ENCODE data around the gene ANKDD1A.

ANKDD1A gene

GRCh38 chr15:64904189-64904588, 7.5 kb upstream of the ANKDD1A start:
- H3K4me1 ChIP-seq = peaks cover 16% of the 10 kb centered on the region
- H3K27ac ChIP-seq = no peak overlapping the region
- H4K20me1 ChIP-seq = no peaks in the 10 kb centered on the region
- H3K9me3 ChIP-seq = peaks cover 14% of the 10 kb centered on the region
- no peaks in the 10 kb centered on the region for H3K27me3 ChIP-seq
- no peak overlapping the region for H3K4me3 ChIP-seq
- H3K9ac ChIP-seq = no peak overlapping the region
- H3K4me2 ChIP-seq = no peak overlapping the region
- TF ChIP-seq Cebpa-rat (IDR thresholded peaks at IDR 0.05) = no peak
- no peaks in the 10 kb centered on the region for H3K36me3 ChIP-seq

DNA sequence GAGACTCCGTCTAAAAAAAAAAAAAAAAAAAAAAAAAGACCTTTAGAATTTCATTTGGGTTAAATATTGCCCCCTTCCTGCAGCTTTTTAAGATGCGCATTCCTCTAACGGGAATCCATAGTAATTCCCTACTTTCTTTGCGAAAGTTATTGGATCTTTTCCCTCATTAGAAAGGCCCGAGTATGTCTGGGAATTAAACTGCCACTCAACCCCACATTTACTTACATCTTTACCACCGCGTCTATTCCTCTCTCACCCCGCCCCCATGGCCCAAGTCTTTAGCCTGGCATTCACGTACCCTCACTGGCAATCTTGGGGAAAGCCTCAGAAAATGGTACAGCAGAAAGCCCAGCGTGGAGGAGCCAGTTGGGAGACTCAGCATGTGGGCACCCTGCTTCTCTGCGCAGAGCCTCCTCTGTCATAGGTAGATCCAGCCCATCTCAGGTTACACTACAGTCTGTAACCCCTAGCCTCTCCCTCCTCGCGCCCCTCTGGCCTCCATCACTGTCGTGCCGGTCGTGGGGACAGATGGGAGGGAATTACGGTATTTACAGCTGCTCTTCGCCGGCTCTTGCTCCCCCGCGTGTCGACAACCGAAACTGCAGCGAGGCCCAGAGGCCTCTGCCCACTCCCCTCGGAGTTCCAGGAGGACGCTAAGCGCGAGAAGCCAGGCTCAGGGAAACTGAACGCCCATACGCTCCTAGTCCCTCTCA, 6.4 kb upstream of the ANKDD1A start:
- Histone ChIP-seq H3K9me3 (peaks cover 14% of the 10 kb centered on the region), H3K9ac (no peak overlapping the region), H3K27ac (no peak overlapping the region), H3K4me1 (peaks cover 21% of the 10 kb centered on the region), H3K27me3 (no peaks in the 10 kb centered on the region), H3K4me2 (peak overlapping the region; percentile 68), H3K36me3 (no peaks in the 10 kb centered on the region), H3K4me3 (no peak overlapping the region), H4K20me1 (no peaks in the 10 kb centered on the region)
- TF ChIP-seq Cebpa-rat (IDR thresholded peaks at IDR 0.05) = no peak

- Histone ChIP-seq H3K27ac (no peak overlapping the region), H3K4me2 (no peak overlapping the region; the same call in 1 of the 2 replicates), H3K4me3 (no peak overlapping the region), H3K9ac (no peak overlapping the region), H3K27me3 (no peaks in the 10 kb centered on the region), H3K36me3 (no peaks in the 10 kb centered on the region), H3K4me1 (peaks cover 23% of the 10 kb centered on the region), H3K9me3 (peaks cover 11% of the 10 kb centered on the region), H4K20me1 (no peaks in the 10 kb centered on the region)
- no peak for TF ChIP-seq Cebpa-rat (IDR thresholded peaks at IDR 0.05)
Measured at GRCh38 chr15:64905941-64906340, 5.8 kb upstream of the ANKDD1A start.

DNA sequence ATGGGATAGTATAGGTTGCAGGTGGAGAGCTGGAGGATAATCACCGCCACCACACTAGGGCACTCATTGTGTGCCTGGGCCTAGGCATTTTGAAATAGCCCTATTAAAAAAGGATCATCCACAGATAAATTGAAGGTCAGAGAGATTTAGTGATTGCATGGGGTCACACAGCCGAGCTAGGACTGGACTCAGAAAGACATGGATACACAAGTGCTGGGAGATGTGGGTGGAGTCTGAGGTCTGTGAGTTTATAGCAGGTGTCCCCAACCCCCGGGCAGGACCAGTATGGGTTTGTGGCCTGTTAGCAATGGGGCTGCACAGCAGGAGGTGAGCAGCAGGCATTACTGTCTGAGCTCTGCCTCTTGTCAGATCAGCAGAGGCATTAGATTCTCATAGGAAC, 5.3 kb upstream of the ANKDD1A start:
- H3K4me2 ChIP-seq = no peak overlapping the region
- no peak for TF ChIP-seq Cebpa-rat (IDR thresholded peaks at IDR 0.05)
- no peak overlapping the region for H3K9ac ChIP-seq
- no peaks in the 10 kb centered on the region for H3K36me3 ChIP-seq
- no peak overlapping the region for H3K27ac ChIP-seq
- H3K9me3 ChIP-seq = peaks cover 6% of the 10 kb centered on the region
- H3K4me1 ChIP-seq = peaks cover 28% of the 10 kb centered on the region
- no peaks in the 10 kb centered on the region for H3K27me3 ChIP-seq
- H3K4me3 ChIP-seq = no peak overlapping the region
- no peaks in the 10 kb centered on the region for H4K20me1 ChIP-seq

DNA sequence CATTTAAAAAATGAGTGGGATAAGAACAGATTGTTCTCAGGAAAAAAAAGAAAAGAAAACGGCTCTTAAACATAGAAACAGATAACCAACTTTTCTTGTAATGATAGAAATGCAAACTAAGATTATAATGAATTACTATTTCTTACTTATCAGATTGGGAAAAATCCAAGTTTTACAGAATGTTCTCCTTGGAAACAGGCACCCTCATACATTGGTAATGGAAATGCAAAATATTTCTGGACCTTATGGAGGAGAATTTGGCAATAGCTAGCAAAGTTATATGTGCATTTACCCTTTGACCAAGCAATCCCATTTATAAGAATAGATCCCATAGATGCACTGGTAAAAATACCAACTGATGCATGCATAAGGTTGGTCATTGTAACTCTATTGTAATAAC, 3.7 kb upstream of the ANKDD1A start:
- Histone ChIP-seq H3K4me3 (no peak overlapping the region), H3K9me3 (no peaks in the 10 kb centered on the region), H3K27ac (no peak overlapping the region), H3K9ac (no peak overlapping the region), H4K20me1 (no peaks in the 10 kb centered on the region), H3K36me3 (no peaks in the 10 kb centered on the region), H3K27me3 (no peaks in the 10 kb centered on the region), H3K4me2 (no peak overlapping the region), H3K4me1 (peaks cover 32% of the 10 kb centered on the region)
- TF ChIP-seq Cebpa-rat (IDR thresholded peaks at IDR 0.05) = no peak

- Histone ChIP-seq H3K27me3 (no peaks in the 10 kb centered on the region), H3K4me1 (peaks cover 31% of the 10 kb centered on the region), H3K9ac (no peak overlapping the region), H4K20me1 (no peaks in the 10 kb centered on the region), H3K9me3 (no peaks in the 10 kb centered on the region), H3K4me2 (no peak overlapping the region), H3K27ac (no peak overlapping the region), H3K4me3 (no peak overlapping the region), H3K36me3 (no peaks in the 10 kb centered on the region)
- no peak for TF ChIP-seq Cebpa-rat (IDR thresholded peaks at IDR 0.05)
Measured at GRCh38 chr15:64909546-64909945, 2.2 kb upstream of the ANKDD1A start.

DNA sequence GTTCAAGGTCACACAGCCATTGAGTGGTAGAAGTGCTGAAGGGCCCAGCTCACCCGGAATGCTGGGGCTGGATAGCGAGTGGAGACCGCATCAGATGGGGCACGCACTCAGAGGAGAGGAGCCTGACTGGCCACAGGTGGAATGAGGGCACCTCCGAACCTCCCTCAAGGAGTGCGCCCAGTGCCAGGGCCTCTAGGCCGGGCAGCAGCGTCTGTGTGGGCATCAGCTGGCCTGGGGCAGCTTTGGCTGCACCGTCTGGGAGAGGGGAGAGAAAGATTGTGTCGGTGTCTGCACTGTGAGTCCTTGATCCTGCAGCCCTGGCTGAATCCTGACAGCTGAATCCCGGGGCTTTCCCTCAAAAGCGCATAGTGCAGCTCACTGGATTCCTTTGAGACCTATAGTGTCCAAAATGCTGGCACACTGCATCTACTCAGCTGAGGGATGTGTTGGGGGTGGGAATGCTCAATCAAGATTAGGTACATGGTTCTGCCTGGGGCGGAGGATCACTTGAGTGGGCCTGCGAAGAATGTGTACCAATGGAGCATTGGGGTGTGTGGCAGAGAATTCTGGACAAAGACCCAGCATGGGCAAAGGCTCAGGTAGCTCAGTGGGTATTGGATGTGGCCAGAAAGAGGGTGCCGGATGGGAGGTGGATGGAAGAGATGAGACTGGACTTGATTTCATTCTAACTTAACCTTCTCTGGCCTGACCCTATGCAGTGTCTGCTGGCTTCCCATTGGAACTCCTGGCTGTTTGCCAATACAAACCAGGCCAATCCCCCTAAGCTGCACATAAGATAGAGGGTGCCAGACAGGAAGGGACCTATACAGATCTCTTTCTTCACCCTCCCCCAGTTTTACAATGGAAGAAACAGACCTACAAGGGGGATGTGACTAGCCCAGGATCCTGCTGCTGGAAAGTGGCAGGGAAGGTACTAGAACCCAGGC, 950 bp downstream of the ANKDD1A start:
- H3K4me3 ChIP-seq = no peak overlapping the region

GRCh38 chr15:64915518-64916227, 4.0 kb downstream of the ANKDD1A start:
- Histone ChIP-seq H3K9me3 (no peaks in the 10 kb centered on the region), H3K27ac (no peak overlapping the region), H3K9ac (no peak overlapping the region), H3K4me1 (peaks cover 41% of the 10 kb centered on the region), H4K20me1 (no peaks in the 10 kb centered on the region), H3K4me3 (no peak overlapping the region), H3K36me3 (no peaks in the 10 kb centered on the region), H3K27me3 (no peaks in the 10 kb centered on the region), H3K4me2 (peak overlapping the region; percentile 11; the same call in 1 of the 2 replicates)
- no peak for TF ChIP-seq Cebpa-rat (IDR thresholded peaks at IDR 0.05)

More for the DNA sequence above, 950 bp downstream of the ANKDD1A start:
- no peak for TF ChIP-seq Cebpa-rat (IDR thresholded peaks at IDR 0.05)
- Histone ChIP-seq H4K20me1 (no peaks in the 10 kb centered on the region), H3K27ac (no peak overlapping the region), H3K27me3 (no peaks in the 10 kb centered on the region), H3K9ac (no peak overlapping the region), H3K36me3 (no peaks in the 10 kb centered on the region), H3K4me2 (peak overlapping the region; percentile 89), H3K9me3 (no peaks in the 10 kb centered on the region), H3K4me1 (peaks cover 43% of the 10 kb centered on the region)

GRCh38 chr15:64916365-64916764, 4.7 kb downstream of the ANKDD1A start:
- H3K9ac ChIP-seq = no peak overlapping the region
- H3K4me2 ChIP-seq = peak overlapping the region; percentile 46
- H3K27ac ChIP-seq = peak overlapping the region; percentile 28; the same call in 1 of the 2 replicates
- H3K27me3 ChIP-seq = no peaks in the 10 kb centered on the region
- no peaks in the 10 kb centered on the region for H3K36me3 ChIP-seq
- peaks cover 35% of the 10 kb centered on the region for H3K4me1 ChIP-seq
- TF ChIP-seq Cebpa-rat (IDR thresholded peaks at IDR 0.05) = no peak
- H3K4me3 ChIP-seq = no peak overlapping the region
- H3K9me3 ChIP-seq = no peaks in the 10 kb centered on the region
- H4K20me1 ChIP-seq = no peaks in the 10 kb centered on the region
